GM12878 (cell line): Measurements from ENCODE around the gene CA9. TPM values are rescaled to one million over a fixed set of nuclear protein-coding genes. Genes with fewer than 3 reads are reported as not detected.
A peak's percentile ranks its signal among the peaks of the same experiment; 100 is the strongest.

ENCODE experiments used
- BACH1 ChIP-seq: fragments of 450-650 bp; IDR thresholded peaks from 2 replicates; pipeline ENCODE4 v1.6.1; 2017; ENCODE audit warnings: mild to moderate bottlenecking, borderline replicate concordance
- BCL11A ChIP-seq: IDR thresholded peaks from 2 replicates; pipeline ENCODE4 v1.6.1; 2011; ENCODE audit warnings: low read depth, low read length
- HDGF ChIP-seq: fragments of 450-650 bp; IDR thresholded peaks from 2 replicates; pipeline ENCODE4 v1.6.1; 2016; ENCODE audit warnings: antibody characterized with exemption
- IKZF2 ChIP-seq, 2 experiments: fragments of 450-650 bp; IDR thresholded peaks; 2 replicates each; pipeline ENCODE4 v1.6.1; 2017; ENCODE audit warnings: mild to moderate bottlenecking in 2 of 2, moderate library complexity in 2 of 2
- KAT2A ChIP-seq: conservative IDR thresholded peaks from 2 replicates; pipeline ENCODE4 v1.6.1; 2011; ENCODE audit warnings: low read depth, low read length; ENCODE audit not compliant: control insufficient read depth
- LARP7 ChIP-seq: fragments of 450-650 bp; IDR thresholded peaks from 2 replicates; pipeline ENCODE4 v1.6.1; 2017; ENCODE audit warnings: mild to moderate bottlenecking
- MEF2A ChIP-seq: IDR thresholded peaks from 2 replicates; pipeline ENCODE4 v1.6.1; 2011; ENCODE audit warnings: low read depth, mild to moderate bottlenecking, low read length, moderate library complexity; ENCODE audit not compliant: insufficient read depth
- MYC ChIP-seq: IDR thresholded peaks from 2 replicates; pipeline ENCODE4 v1.6.1; 2011; ENCODE audit warnings: mild to moderate bottlenecking, low read length, moderate library complexity, inconsistent platforms; ENCODE audit not compliant: insufficient read depth, insufficient replicate concordance, insufficient read length, severe bottlenecking
- PKNOX1 ChIP-seq: fragments of 450-650 bp; IDR thresholded peaks from 2 replicates; pipeline ENCODE4 v1.6.1; 2016; ENCODE audit warnings: mild to moderate bottlenecking
- POLR2AphosphoS2 ChIP-seq: IDR thresholded peaks from 2 replicates; pipeline ENCODE4 v1.6.1; 2011; ENCODE audit warnings: low read depth, mild to moderate bottlenecking, low read length, improper control_type of control experiment, moderate library complexity
- SMAD1 ChIP-seq: fragments of 450-650 bp; IDR thresholded peaks from 2 replicates; pipeline ENCODE4 v1.6.1; 2018; ENCODE audit warnings: mild to moderate bottlenecking, low read depth; ENCODE audit not compliant: partially characterized antibody
- SPI1 ChIP-seq: IDR thresholded peaks from 2 replicates; pipeline ENCODE4 v1.6.1; 2011; ENCODE audit warnings: low read depth, mild to moderate bottlenecking, low read length, moderate library complexity, borderline replicate concordance; ENCODE audit not compliant: insufficient read depth
- STAT1 ChIP-seq: fragments of 450-650 bp; conservative IDR thresholded peaks from 2 replicates; pipeline ENCODE4 v1.6.1; 2014; ENCODE audit warnings: antibody characterized with exemption, mild to moderate bottlenecking
- SUPT20H ChIP-seq: IDR thresholded peaks from 2 replicates; pipeline ENCODE4 v1.6.1; 2011; ENCODE audit warnings: low read depth, mild to moderate bottlenecking, low read length, moderate library complexity, borderline replicate concordance; ENCODE audit not compliant: control insufficient read depth
- TCF3 ChIP-seq: IDR thresholded peaks from 2 replicates; pipeline ENCODE4 v1.6.1; 2012; ENCODE audit warnings: low read depth, mild to moderate bottlenecking, low read length, borderline replicate concordance; ENCODE audit not compliant: insufficient read depth
- YBX1 ChIP-seq: fragments of 450-650 bp; IDR thresholded peaks from 2 replicates; pipeline ENCODE4 v1.6.1; 2016; ENCODE audit warnings: antibody characterized with exemption
- ZBTB4 ChIP-seq: fragments of 450-650 bp; formaldehyde crosslinking; IDR thresholded peaks from 2 replicates; pipeline ENCODE4 v1.4.0; 2022; ENCODE audit warnings: mild to moderate bottlenecking, moderate library complexity
- ZZZ3 ChIP-seq: IDR thresholded peaks from 2 replicates; pipeline ENCODE4 v1.6.1; 2011; ENCODE audit warnings: low read depth; ENCODE audit not compliant: control insufficient read depth, insufficient read length
- polyA plus RNA-seq, 11 experiments: library from polyadenylated mRNA; depleted of rRNA in 4 of 11; unstranded in 6 of 11; stranded (reverse) in 5 of 11; fragments of >200 nt; fragmentation: Nextera tagmentation in 4 of 11; fragmentation: Illumina TruSeq in 1 of 11; extraction: Ambion mirVana in 4 of 11; extraction: Trizol in 1 of 11; gene quantifications; 1 replicate in 1 of 11; 2 replicates in 10 of 11; pipeline versions ENCODE4 v1.2.1 to v1.2.3, GENCODE V29; 2011 to 2016; ENCODE audit warnings: inconsistent platforms in 2 of 11, missing spikeins in 2 of 11, low read depth in 1 of 11
- total RNA-seq, 4 experiments: library from RNA; depleted of rRNA in 3 of 4; stranded (reverse); fragments of >200 nt in 3 of 4; fragmentation: Illumina TruSeq in 1 of 4; extraction: Trizol in 1 of 4; gene quantifications; 2 replicates each; pipeline versions ENCODE4 v1.2.1 to v1.2.3, GENCODE V29; 2013 to 2021
- TF ChIP-seq, protein P1 (sequence below): IDR thresholded peaks from 2 replicates; pipeline ENCODE4 v1.6.1; 2012; ENCODE audit warnings: low read depth, low read length, improper control_type of control experiment
- TF ChIP-seq, protein P2 (sequence below): IDR thresholded peaks from 2 replicates; pipeline ENCODE4 v1.6.1; 2011; ENCODE audit warnings: borderline replicate concordance, low read depth, mild to moderate bottlenecking, moderate library complexity, low read length; ENCODE audit not compliant: insufficient read depth, poor library complexity, severe bottlenecking
- TF ChIP-seq, protein P3 (sequence below): fragments of 450-650 bp; IDR thresholded peaks from 2 replicates; pipeline ENCODE4 v1.6.1; 2017; ENCODE audit warnings: mild to moderate bottlenecking, low read depth, inconsistent platforms; ENCODE audit not compliant: poor library complexity, severe bottlenecking

CA9 gene
- total and polyA plus RNA-seq, 10 of the 15 experiments (the other 5 are each of a cell fraction or from before 2014, with no cell fraction given), result 0.53 to 6.6 (median 1.2) TPM

- peak; percentile 73; the same call in 1 of the 2 replicates for TF ChIP-seq SPI1
- TF ChIP-seq SMAD1, result no peak
- TF ChIP-seq STAT1, result peak; percentile 87; the same call in 1 of the 2 replicates
- no peak for TF ChIP-seq MYC
- TF ChIP-seq BACH1, result peak; percentile 91
- TF ChIP-seq BCL11A, result 0 out of 2 replicates have a peak, but pooled peaks have one; percentile 9
- TF ChIP-seq POLR2AphosphoS2, result no peak
- 0 out of 2 replicates have a peak, but pooled peaks have one; percentile 50 for TF ChIP-seq MEF2A
- TF ChIP-seq HDGF, result 0 out of 2 replicates have a peak, but pooled peaks have one; percentile 76
- TF ChIP-seq, protein P1, sequence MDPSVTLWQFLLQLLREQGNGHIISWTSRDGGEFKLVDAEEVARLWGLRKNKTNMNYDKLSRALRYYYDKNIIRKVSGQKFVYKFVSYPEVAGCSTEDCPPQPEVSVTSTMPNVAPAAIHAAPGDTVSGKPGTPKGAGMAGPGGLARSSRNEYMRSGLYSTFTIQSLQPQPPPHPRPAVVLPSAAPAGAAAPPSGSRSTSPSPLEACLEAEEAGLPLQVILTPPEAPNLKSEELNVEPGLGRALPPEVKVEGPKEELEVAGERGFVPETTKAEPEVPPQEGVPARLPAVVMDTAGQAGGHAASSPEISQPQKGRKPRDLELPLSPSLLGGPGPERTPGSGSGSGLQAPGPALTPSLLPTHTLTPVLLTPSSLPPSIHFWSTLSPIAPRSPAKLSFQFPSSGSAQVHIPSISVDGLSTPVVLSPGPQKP, result no peak
- TF ChIP-seq, protein P2, sequence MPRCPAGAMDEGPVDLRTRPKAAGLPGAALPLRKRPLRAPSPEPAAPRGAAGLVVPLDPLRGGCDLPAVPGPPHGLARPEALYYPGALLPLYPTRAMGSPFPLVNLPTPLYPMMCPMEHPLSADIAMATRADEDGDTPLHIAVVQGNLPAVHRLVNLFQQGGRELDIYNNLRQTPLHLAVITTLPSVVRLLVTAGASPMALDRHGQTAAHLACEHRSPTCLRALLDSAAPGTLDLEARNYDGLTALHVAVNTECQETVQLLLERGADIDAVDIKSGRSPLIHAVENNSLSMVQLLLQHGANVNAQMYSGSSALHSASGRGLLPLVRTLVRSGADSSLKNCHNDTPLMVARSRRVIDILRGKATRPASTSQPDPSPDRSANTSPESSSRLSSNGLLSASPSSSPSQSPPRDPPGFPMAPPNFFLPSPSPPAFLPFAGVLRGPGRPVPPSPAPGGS, result no peak
- TF ChIP-seq ZBTB4 (CRISPR knock-in tag), result no peak
- no peak for TF ChIP-seq KAT2A
- TF ChIP-seq ZZZ3, result no peak
- TF ChIP-seq PKNOX1, result peak; percentile 78
- peak; percentile 90 for TF ChIP-seq LARP7
- no peak for TF ChIP-seq TCF3
- no peak for TF ChIP-seq YBX1
- peak; percentile 100 for TF ChIP-seq IKZF2 (IDR thresholded peaks at IDR 0.05)
- TF ChIP-seq, protein P3, sequence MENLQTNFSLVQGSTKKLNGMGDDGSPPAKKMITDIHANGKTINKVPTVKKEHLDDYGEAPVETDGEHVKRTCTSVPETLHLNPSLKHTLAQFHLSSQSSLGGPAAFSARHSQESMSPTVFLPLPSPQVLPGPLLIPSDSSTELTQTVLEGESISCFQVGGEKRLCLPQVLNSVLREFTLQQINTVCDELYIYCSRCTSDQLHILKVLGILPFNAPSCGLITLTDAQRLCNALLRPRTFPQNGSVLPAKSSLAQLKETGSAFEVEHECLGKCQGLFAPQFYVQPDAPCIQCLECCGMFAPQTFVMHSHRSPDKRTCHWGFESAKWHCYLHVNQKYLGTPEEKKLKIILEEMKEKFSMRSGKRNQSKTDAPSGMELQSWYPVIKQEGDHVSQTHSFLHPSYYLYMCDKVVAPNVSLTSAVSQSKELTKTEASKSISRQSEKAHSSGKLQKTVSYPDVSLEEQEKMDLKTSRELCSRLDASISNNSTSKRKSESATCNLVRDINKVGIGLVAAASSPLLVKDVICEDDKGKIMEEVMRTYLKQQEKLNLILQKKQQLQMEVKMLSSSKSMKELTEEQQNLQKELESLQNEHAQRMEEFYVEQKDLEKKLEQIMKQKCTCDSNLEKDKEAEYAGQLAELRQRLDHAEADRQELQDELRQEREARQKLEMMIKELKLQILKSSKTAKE, result peak; percentile 86
- TF ChIP-seq SUPT20H, result no peak
These were observed 16.1 kb upstream of the CA9 start, which contains the start of gene RMRP (continued) for GRCh38 chr9:35657546-35658136.
